B cell (primary cell): ENCODE results near the gene PTPRG. TPM values are rescaled to one million over a fixed set of nuclear protein-coding genes. Genes with fewer than 3 reads are reported as not detected.

Experiments used
- ATAC-seq: fragments of 200-7000 bp; cut with Tn5 transposase; one replicate; pipeline ENCODE4 v1.10.0; 2021; ENCODE audit warnings: low read depth, mild to moderate bottlenecking, moderate number of reproducible peaks, moderate library complexity
- CTCF ChIA-PET: fragments of 350-600 bp; sonication (Branson Sonifier 250); formaldehyde crosslinking; loops from one replicate; lab custom pipeline; 2021; ENCODE audit warnings: antibody characterized with exemption, inconsistent platforms; lab: Charles Lee
- POLR2A ChIA-PET: fragments of 350-600 bp; sonication (Branson Sonifier 250); formaldehyde crosslinking; loops from one replicate; lab custom pipeline; 2021; ENCODE audit warnings: antibody characterized with exemption; lab: Charles Lee
- DNase-seq: peaks from one replicate; pipeline ENCODE4 v3.0.0; 2013
- H2AFZ ChIP-seq: 2 replicates; pipeline ENCODE4 v1.6.1; 2012; ENCODE audit warnings: mild to moderate bottlenecking, low read depth, low read length; ENCODE audit not compliant: insufficient read depth, poor library complexity, severe bottlenecking
- H3K27ac ChIP-seq, 2 donors: 1 replicate in 1 of 2; 2 replicates in 1 of 2; pipeline ENCODE4 v1.5.1; 2012 to 2013; ENCODE audit warnings: low read length in 2 of 2, mild to moderate bottlenecking in 2 of 2, moderate library complexity in 1 of 2
- H3K27me3 ChIP-seq, 4 experiments: fragments of 200-600 bp in 1 of 4; sonication (generic) in 1 of 4; replicated peaks in 1 of 4; 1 replicate in 2 of 4; 2 replicates in 2 of 4; pipeline versions ENCODE4 v1.6.1 to v1.7.0; 2013 to 2016; ENCODE audit warnings: low read length in 3 of 4, mild to moderate bottlenecking in 2 of 4, mixed read lengths in 1 of 4, moderate library complexity in 1 of 4; ENCODE audit not compliant: insufficient read depth in 4 of 4, control insufficient read depth in 3 of 4; ENCODE audit errors: control extremely low read depth in 1 of 4
- H3K36me3 ChIP-seq, 2 experiments: replicated peaks in 1 of 2; 1 replicate in 1 of 2; 2 replicates in 1 of 2; pipeline versions ENCODE4 v1.6.1 to v1.7.1; 2013; ENCODE audit warnings: low read length in 1 of 2; ENCODE audit not compliant: insufficient read depth in 2 of 2, control insufficient read depth in 1 of 2; ENCODE audit errors: control extremely low read depth in 1 of 2, extremely low read depth in 1 of 2
- H3K4me1 ChIP-seq, 2 donors: fragments of 200-600 bp in 1 of 2; sonication (generic) in 1 of 2; 1 replicate in 1 of 2; 2 replicates in 1 of 2; pipeline versions ENCODE4 v1.5.1 to v1.6.1; 2013 to 2017; ENCODE audit warnings: low read length in 2 of 2; ENCODE audit not compliant: control insufficient read depth in 2 of 2, insufficient read depth in 2 of 2
- H3K4me2 ChIP-seq: replicated peaks from 2 replicates; pipeline ENCODE3; 2012; ENCODE audit warnings: mild to moderate bottlenecking, low read depth, low read length; ENCODE audit not compliant: poor library complexity, severe bottlenecking
- H3K4me3 ChIP-seq, 5 experiments: fragments of 200-600 bp in 1 of 5; sonication (generic) in 1 of 5; 1 replicate in 3 of 5; 2 replicates in 2 of 5; pipeline versions ENCODE4 v1.5.1 to v1.7.0; 2011 to 2016; ENCODE audit warnings: low read length in 4 of 5, mild to moderate bottlenecking in 4 of 5, low read depth in 2 of 5, control low read depth in 1 of 5, moderate library complexity in 1 of 5; ENCODE audit not compliant: insufficient read depth in 1 of 5; ENCODE audit errors: control extremely low read depth in 1 of 5, extremely low read depth in 1 of 5
- H3K79me2 ChIP-seq: fragments of 200-600 bp; sonication (generic); one replicate; pipeline ENCODE4 v1.6.0; 2016; ENCODE audit warnings: low read length; ENCODE audit not compliant: control insufficient read depth, insufficient read depth
- H3K9ac ChIP-seq: fragments of 200-600 bp; sonication (generic); 2 replicates; pipeline ENCODE4 v1.6.1; 2017; ENCODE audit warnings: mild to moderate bottlenecking, low read length, moderate library complexity
- H3K9me3 ChIP-seq, 3 donors: one replicate each; pipeline versions ENCODE4 v1.6.1 to v1.7.1; 2013; ENCODE audit warnings: low read length in 2 of 3; ENCODE audit not compliant: control insufficient read depth in 2 of 3, insufficient read depth in 1 of 3; ENCODE audit errors: control extremely low read depth in 1 of 3
- H4K20me1 ChIP-seq: 2 replicates; pipeline ENCODE4 v1.6.0; 2012; ENCODE audit warnings: mild to moderate bottlenecking, low read length; ENCODE audit not compliant: insufficient read depth, control insufficient read depth, poor library complexity, severe bottlenecking
- H3K27ac Mint-ChIP-seq: one replicate; pipeline ENCODE4 v1.8.0; 2021; ENCODE audit warnings: mixed read lengths
- H3K27me3 Mint-ChIP-seq: one replicate; pipeline ENCODE4 v1.8.0; 2021; ENCODE audit warnings: mixed read lengths
- H3K4me1 Mint-ChIP-seq: one replicate; pipeline ENCODE4 v1.8.0; 2021; ENCODE audit warnings: mixed read lengths
- H3K4me3 Mint-ChIP-seq: one replicate; pipeline ENCODE4 v1.8.0; 2021; ENCODE audit warnings: mixed read lengths
- H3K9me3 Mint-ChIP-seq: one replicate; pipeline ENCODE4 v1.8.0; 2022; ENCODE audit warnings: mixed read lengths; ENCODE audit not compliant: insufficient read depth
- CTCF ChIP-seq: fragments of 200-600 bp; IDR thresholded peaks from one replicate; pipeline ENCODE4 v1.8.0; 2022; ENCODE audit warnings: antibody characterized with exemption, mild to moderate bottlenecking
- EZH2 ChIP-seq: IDR thresholded peaks from 2 replicates; pipeline ENCODE4 v1.6.1; 2012; ENCODE audit warnings: borderline replicate concordance, low read depth, mild to moderate bottlenecking, moderate library complexity, low read length; ENCODE audit not compliant: insufficient read depth, poor library complexity, severe bottlenecking
- WGBS: methylation state at CpG from one replicate; pipeline ENCODE4 v1.1.5; 2013; ENCODE audit warnings: missing lambda C conversion rate; ENCODE audit not compliant: insufficient coverage; 5-methylcytosine and 5-hydroxymethylcytosine counted together
- intact Hi-C: fragments of 100-400 bp; cut with micrococcal nuclease; formaldehyde crosslinking; loops from one replicate; pipeline ENCODE4 v1.10.0; 2022
- polyA plus RNA-seq: library from polyadenylated mRNA; depleted of rRNA; stranded (reverse); fragments of >200 nt; gene quantifications from 2 replicates; pipeline ENCODE4 v1.2.3, GENCODE V29; 2012
- total RNA-seq, 2 donors: library from RNA; stranded (reverse); fragments of 120-200 nt in 1 of 2; gene quantifications; 1 replicate in 1 of 2; 2 replicates in 1 of 2; pipeline versions ENCODE4 v1.2.3 to v1.2.4, GENCODE V29; 2013 to 2022

Gene PTPRG
- total and polyA plus RNA-seq, 2 donors (not counting 1 experiment from before 2014, with no cell fraction given) = 0.12 to 1.3 TPM

- DNase-seq (no peak), ATAC-seq (no peak)
- no peak overlapping the region for H3K27ac ChIP-seq
- H3K9ac ChIP-seq = no peak overlapping the region
- no peaks in the 10 kb centered on the region for H4K20me1 ChIP-seq
- intact Hi-C loops = no loop called here
- no peaks in the 10 kb centered on the region for H3K79me2 ChIP-seq
- POLR2A ChIA-PET = no interaction called here
- H3K27ac Mint-ChIP-seq = no peak overlapping the region
- H3K4me2 ChIP-seq = no peak overlapping the region
- H3K27me3 Mint-ChIP-seq = no peaks in the 10 kb centered on the region
- peaks cover 0 to 2% (median 0%) of the 10 kb centered on the region in 3 donors for H3K9me3 ChIP-seq
- no peak overlapping the region for H3K4me3 Mint-ChIP-seq
- no peaks in the 10 kb centered on the region for H3K36me3 ChIP-seq
- no peaks in the 10 kb centered on the region for H3K9me3 Mint-ChIP-seq
- H3K4me3 ChIP-seq = no peak overlapping the region
- H3K4me1 Mint-ChIP-seq = no peaks in the 10 kb centered on the region
- CTCF ChIA-PET = no interaction called here
- no peak overlapping the region for H2AFZ ChIP-seq
- TF ChIP-seq CTCF (no peak), EZH2 (no peak)
- no peaks in the 10 kb centered on the region for H3K4me1 ChIP-seq
- no CpG with 5 or more reads among the region's 3 CpGs for whole genome bisulfite sequencing
- no peaks in the 10 kb centered on the region for H3K27me3 ChIP-seq
Observed at GRCh38 chr3:61812517-61812916, 251.1 kb downstream of the PTPRG start.

GRCh38 chr3:61813636-61814035 is 252.3 kb downstream of the PTPRG start:
- H3K36me3 ChIP-seq = no peaks in the 10 kb centered on the region
- no peak for ATAC-seq
- no peaks in the 10 kb centered on the region for H3K27me3 ChIP-seq
- H2AFZ ChIP-seq = no peak overlapping the region
- no peak overlapping the region for H3K9ac ChIP-seq
- POLR2A ChIA-PET = no interaction called here
- no peaks in the 10 kb centered on the region for H3K9me3 Mint-ChIP-seq
- no peak overlapping the region for H3K27ac ChIP-seq
- H3K27me3 Mint-ChIP-seq = no peaks in the 10 kb centered on the region
- peaks cover 0 to 2% (median 1%) of the 10 kb centered on the region in 3 donors for H3K9me3 ChIP-seq
- TF ChIP-seq CTCF = no peak
- TF ChIP-seq EZH2 = no peak
- H4K20me1 ChIP-seq = no peaks in the 10 kb centered on the region
- no peak overlapping the region for H3K27ac Mint-ChIP-seq
- H3K4me1 ChIP-seq = no peaks in the 10 kb centered on the region
- H3K4me3 ChIP-seq = no peak overlapping the region
- no peak overlapping the region for H3K4me3 Mint-ChIP-seq
- 85% methylated on average over 3 of the region's 4 CpGs for WGBS
- CTCF ChIA-PET = no interaction called here
- H3K4me2 ChIP-seq = no peak overlapping the region
- H3K4me1 Mint-ChIP-seq = no peaks in the 10 kb centered on the region
- no peak for DNase-seq
- intact Hi-C loops = no loop called here
- H3K79me2 ChIP-seq = no peaks in the 10 kb centered on the region
